NB4 (cell line): Measurements from ENCODE around the gene ZYX.

Experiments
- CTCF ChIP-seq: IDR thresholded peaks from one replicate; pipeline ENCODE4 v1.5.1; 2012; ENCODE audit warnings: low read depth, low read length
- MAX ChIP-seq: IDR thresholded peaks from 2 replicates; pipeline ENCODE4 v1.6.1; 2011; ENCODE audit warnings: low read depth, low read length
- MYC ChIP-seq: IDR thresholded peaks from 2 replicates; pipeline ENCODE4 v1.6.1; 2011; ENCODE audit warnings: low read depth, low read length
- POLR2A ChIP-seq: IDR thresholded peaks from 2 replicates; pipeline ENCODE4 v1.6.1; 2011; ENCODE audit warnings: mild to moderate bottlenecking; ENCODE audit not compliant: insufficient read length; ENCODE audit errors: extremely low read depth

- TF ChIP-seq CTCF (no peak), POLR2A (no peak), MAX (no peak), MYC (no peak)
These were observed 6.6 kb upstream of the ZYX start for GRCh38 chr7:143374561-143374960.
